ENCODE data around the gene BACH2. TPM values are rescaled to one million over a fixed set of nuclear protein-coding genes. Genes with fewer than 3 reads are reported as not detected.

BACH2 gene
- total RNA-seq, 1 experiment from 2014 or later, result 3.3 TPM

DNA sequence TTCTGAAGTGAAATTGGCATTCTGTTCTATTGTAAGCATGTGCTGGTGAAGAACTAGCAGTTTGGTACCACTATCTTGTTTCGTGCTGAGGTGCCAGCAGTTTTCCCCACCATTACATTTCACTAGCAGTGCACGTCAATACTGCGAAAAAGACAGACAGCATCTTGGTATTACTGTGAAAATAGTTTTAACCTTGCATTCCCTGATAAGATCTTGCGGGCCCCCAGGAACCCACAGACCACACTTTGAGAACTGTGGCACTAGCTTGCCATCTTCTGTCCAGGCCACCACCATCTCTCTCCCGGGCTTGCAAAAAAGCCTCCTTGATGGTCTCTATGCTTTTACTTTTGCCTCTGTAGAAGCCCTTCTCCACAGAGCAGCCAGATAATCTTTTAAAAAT, 185.7 kb downstream of the BACH2 start:
- ChIA-PET POLR2A (no interaction called here), RAD21 (ENCODE audit: low non-redundant PET in 1 of 2, low total read pairs in 2 of 2, uncharacterized antibody in 2 of 2, unreplicated experiment in 2 of 2) (no interaction called here), CTCF (no interaction called here)
- no peak overlapping the region for H3K27ac ChIP-seq (ENCODE audit: low read depth, low read length)
- H3K36me3 ChIP-seq (ENCODE audit: control insufficient read depth in 1 of 2, insufficient read depth in 2 of 2, low read length in 2 of 2), result no peaks in the 10 kb centered on the region
- H2AFZ ChIP-seq (ENCODE audit: low read depth, low read length, poor library complexity, severe bottlenecking), result no peak overlapping the region
- H3K4me3 ChIP-seq (replicated peaks in 1 of 2; ENCODE audit: low read depth in 1 of 2, low read length in 2 of 2), result no peak overlapping the region
- no peaks in the 10 kb centered on the region for H4K20me1 ChIP-seq (ENCODE audit: insufficient read depth)
- H3K4me2 ChIP-seq (ENCODE audit: low read length), result no peak overlapping the region
- H3K9me3 ChIP-seq (ENCODE audit: control insufficient read depth in 1 of 2, insufficient read depth in 1 of 2, low read depth in 1 of 2, low read length in 2 of 2), result no peaks in the 10 kb centered on the region
- no peaks in the 10 kb centered on the region for H3K4me1 ChIP-seq (ENCODE audit: control insufficient read depth in 1 of 2, insufficient read depth in 2 of 2, low read length in 2 of 2)
- H3K9me2 ChIP-seq (ENCODE audit: insufficient read depth), result no peaks in the 10 kb centered on the region
- TF ChIP-seq FOSL1 (IDR thresholded peaks at IDR 0.05; ENCODE audit: low read depth), result no peak
- no peak for TF ChIP-seq POLR2A (IDR thresholded peaks at IDR 0.05; ENCODE audit: borderline replicate concordance, extremely low read depth, insufficient read depth, insufficient read length)
- no peak for TF ChIP-seq CEBPB (IDR thresholded peaks at IDR 0.05; ENCODE audit: low read depth)
- TF ChIP-seq ZNF274 (IDR thresholded peaks at IDR 0.05; ENCODE audit: low read depth, low read length), result no peak
- no peak for TF ChIP-seq ELF1 (IDR thresholded peaks at IDR 0.05; ENCODE audit: borderline replicate concordance, low read depth)
- no peak for TF ChIP-seq SIN3A (IDR thresholded peaks at IDR 0.05; ENCODE audit: low read depth)
- TF ChIP-seq EZH2phosphoT487 (IDR thresholded peaks at IDR 0.05; ENCODE audit: borderline replicate concordance), result no peak
- no peak for TF ChIP-seq MAX (IDR thresholded peaks at IDR 0.05)
- no peak for TF ChIP-seq SRF (IDR thresholded peaks at IDR 0.05; ENCODE audit: low read depth)
- no peak for TF ChIP-seq YY1 (IDR thresholded peaks at IDR 0.05; ENCODE audit: extremely low read depth, insufficient replicate concordance, low read depth, low read length)
- TF ChIP-seq, protein P1, sequence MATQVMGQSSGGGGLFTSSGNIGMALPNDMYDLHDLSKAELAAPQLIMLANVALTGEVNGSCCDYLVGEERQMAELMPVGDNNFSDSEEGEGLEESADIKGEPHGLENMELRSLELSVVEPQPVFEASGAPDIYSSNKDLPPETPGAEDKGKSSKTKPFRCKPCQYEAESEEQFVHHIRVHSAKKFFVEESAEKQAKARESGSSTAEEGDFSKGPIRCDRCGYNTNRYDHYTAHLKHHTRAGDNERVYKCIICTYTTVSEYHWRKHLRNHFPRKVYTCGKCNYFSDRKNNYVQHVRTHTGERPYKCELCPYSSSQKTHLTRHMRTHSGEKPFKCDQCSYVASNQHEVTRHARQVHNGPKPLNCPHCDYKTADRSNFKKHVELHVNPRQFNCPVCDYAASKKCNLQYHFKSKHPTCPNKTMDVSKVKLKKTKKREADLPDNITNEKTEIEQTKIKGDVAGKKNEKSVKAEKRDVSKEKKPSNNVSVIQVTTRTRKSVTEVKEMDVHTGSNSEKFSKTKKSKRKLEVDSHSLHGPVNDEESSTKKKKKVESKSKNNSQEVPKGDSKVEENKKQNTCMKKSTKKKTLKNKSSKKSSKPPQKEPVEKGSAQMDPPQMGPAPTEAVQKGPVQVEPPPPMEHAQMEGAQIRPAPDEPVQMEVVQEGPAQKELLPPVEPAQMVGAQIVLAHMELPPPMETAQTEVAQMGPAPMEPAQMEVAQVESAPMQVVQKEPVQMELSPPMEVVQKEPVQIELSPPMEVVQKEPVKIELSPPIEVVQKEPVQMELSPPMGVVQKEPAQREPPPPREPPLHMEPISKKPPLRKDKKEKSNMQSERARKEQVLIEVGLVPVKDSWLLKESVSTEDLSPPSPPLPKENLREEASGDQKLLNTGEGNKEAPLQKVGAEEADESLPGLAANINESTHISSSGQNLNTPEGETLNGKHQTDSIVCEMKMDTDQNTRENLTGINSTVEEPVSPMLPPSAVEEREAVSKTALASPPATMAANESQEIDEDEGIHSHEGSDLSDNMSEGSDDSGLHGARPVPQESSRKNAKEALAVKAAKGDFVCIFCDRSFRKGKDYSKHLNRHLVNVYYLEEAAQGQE (IDR thresholded peaks at IDR 0.05; ENCODE audit: low read depth), result no peak
- no peak for TF ChIP-seq POLR2AphosphoS5 (IDR thresholded peaks at IDR 0.05; ENCODE audit: low read depth, low read length)
- ATAC-seq, result no peak
- intact Hi-C loops (cut with micrococcal nuclease), result no loop called here
- H3K27me3 ChIP-seq (ENCODE audit: insufficient read depth, low read length), result no peaks in the 10 kb centered on the region
- BruUV-seq (replicated peaks), result no TSS peak
- no peaks in the 10 kb centered on the region for H3K79me2 ChIP-seq (ENCODE audit: insufficient read depth, low read length)
- no peak overlapping the region for H3K9ac ChIP-seq (ENCODE audit: low read length)
- DNase-seq (ENCODE audit: low read depth, low spot score), result no peak

Data from HCT116 (cell line).